Cerebellar nuclear complex (tissue), 1 donor: ENCODE measurements around the gene AKT2.
"Not testable (repeated sequence)": the region's sequence is repeated elsewhere in the genome, so short reads cannot be mapped to it uniquely, and the experiment has no call there.

Source experiments
- DNase-seq, 2 experiments: peaks; one replicate each; lab custom pipeline; 2025; lab: John Stamatoyannopoulos, UW

Gene AKT2

GRCh38 chr19:40219029-40219428 is 66.1 kb downstream of the AKT2 start:
- not testable (repeated sequence) for DNase-seq

GRCh38 chr19:40217934-40218890 is 66.9 kb downstream of the AKT2 start, which contains the start of gene TTC9B:
Gene TTC9B, minus strand, starts transcription at chr19:40218384. Its CDS starts 3 bp downstream, at chr19:40218381.
- no peak for DNase-seq

- DNase-seq: peak in 1 of 2 experiments; percentile 12
These were observed 67.9 kb downstream of the AKT2 start for GRCh38 chr19:40217027-40217810.

- DNase-seq: no peak
These were observed 68.4 kb downstream of the AKT2 start for GRCh38 chr19:40216777-40217026.

GRCh38 chr19:40216013-40216776 is 69.0 kb downstream of the AKT2 start:
- no peak for DNase-seq

- no peak for DNase-seq
These were observed 70.2 kb downstream of the AKT2 start for GRCh38 chr19:40214936-40215335.

- DNase-seq: no peak
These were observed 71.1 kb downstream of the AKT2 start for GRCh38 chr19:40213882-40214570.

GRCh38 chr19:40213251-40213829 is 71.8 kb downstream of the AKT2 start:
- no peak for DNase-seq

GRCh38 chr19:40210889-40211288 is 74.3 kb downstream of the AKT2 start:
- DNase-seq: no peak

- no peak for DNase-seq
These were observed 76.5 kb downstream of the AKT2 start for GRCh38 chr19:40208602-40209001.

GRCh38 chr19:40205760-40206159 is 79.4 kb downstream of the AKT2 start:
- DNase-seq: no peak

- no peak for DNase-seq
These were observed 80.8 kb downstream of the AKT2 start for GRCh38 chr19:40204381-40204780.

GRCh38 chr19:40200341-40201099 is 84.6 kb downstream of the AKT2 start:
- no peak for DNase-seq

- no peak for DNase-seq
These were observed 86.7 kb downstream of the AKT2 start for GRCh38 chr19:40198272-40198990.

- DNase-seq: no peak
These were observed 91.6 kb downstream of the AKT2 start for GRCh38 chr19:40193587-40193849.

- no peak for DNase-seq
These were observed 92.2 kb downstream of the AKT2 start for GRCh38 chr19:40192758-40193586.

GRCh38 chr19:40191836-40192646 is 93.1 kb downstream of the AKT2 start:
- no peak for DNase-seq
